ENCODE data around the gene TUBGCP3.

GRCh38 chr13:112572366-112572765 lies 15.6 kb downstream of the TUBGCP3 start:
- TF ChIP-seq CTCF (conservative IDR thresholded peaks at IDR 0.05) = no peak
- no peak for TF ChIP-seq EZH2 (IDR thresholded peaks at IDR 0.05; ENCODE audit: low read depth)

Data from PC-9 (cell line).